NCI-H1417 (cell line): ENCODE data around the gene IZUMO1R.
"Not testable (repeated sequence)": the region's sequence is repeated elsewhere in the genome, so short reads cannot be mapped to it uniquely, and the experiment has no call there.

ENCODE experiments used
- DNase-seq, 3 experiments: peaks; one replicate each; lab custom pipeline; 2025; lab: John Stamatoyannopoulos, UW

Gene IZUMO1R

DNA sequence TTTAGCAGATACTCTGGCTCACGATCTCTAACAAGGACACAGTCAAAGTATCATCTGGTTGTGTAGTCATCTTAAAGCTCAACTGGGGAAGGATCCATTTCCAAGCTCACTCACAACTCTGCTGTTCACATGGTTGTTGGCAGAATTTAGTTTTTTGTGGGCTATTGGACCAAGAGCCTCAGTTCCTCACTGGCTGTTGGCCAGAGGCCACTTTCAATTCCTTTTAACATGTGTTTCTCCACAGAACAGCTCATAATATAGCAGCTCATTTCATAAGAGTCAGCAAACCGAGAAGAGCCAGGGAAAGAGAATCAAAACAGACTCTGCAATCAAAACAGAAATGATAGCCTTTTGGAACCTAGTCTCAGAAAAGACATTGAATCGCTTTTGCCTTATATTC lies 22.6 kb downstream of the IZUMO1R start:
- no peak for DNase-seq

DNA sequence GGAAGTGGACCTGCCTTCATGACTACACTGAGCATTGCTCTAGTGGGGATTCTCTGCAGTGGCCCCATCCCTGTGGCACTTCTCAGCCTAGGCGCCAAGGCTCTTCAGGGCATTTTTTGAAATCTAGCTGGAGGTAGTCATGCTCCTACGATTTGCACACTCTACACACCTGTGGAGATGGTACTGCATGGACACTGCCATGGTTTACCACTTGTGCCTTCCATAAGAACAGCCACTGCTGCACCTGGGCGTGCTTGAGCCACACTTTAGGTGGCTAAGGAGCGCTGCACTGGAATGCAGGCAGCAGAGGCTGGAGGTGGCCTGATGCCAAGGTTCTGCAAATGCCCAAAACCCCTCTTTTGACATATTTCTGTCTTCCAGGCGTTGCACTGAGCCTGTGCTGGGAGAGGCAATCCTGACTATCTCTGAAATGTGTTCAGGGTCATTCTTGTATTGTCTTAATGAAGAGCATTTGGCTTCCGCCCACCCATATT lies 24.3 kb downstream of the IZUMO1R start:
- no peak for DNase-seq

DNA sequence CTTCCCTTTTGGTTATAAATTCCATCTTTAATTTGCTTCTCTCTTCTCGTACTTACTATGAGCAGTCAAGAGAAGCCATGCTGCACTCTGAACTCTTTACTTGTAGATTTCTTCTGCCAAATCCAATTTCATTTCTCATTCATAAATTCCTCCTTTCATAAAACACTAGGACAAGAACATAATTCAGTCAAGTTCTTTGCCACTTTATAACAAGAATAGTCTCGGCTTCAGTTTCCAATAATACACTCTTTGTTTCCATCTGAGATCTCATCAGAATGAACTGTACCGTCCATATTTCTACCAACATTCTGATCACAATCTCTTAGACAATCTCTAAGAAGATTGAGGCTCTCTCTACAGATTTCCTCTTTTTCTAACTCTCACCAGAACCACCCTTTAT lies 25.1 kb downstream of the IZUMO1R start:
- no peak for DNase-seq

DNA sequence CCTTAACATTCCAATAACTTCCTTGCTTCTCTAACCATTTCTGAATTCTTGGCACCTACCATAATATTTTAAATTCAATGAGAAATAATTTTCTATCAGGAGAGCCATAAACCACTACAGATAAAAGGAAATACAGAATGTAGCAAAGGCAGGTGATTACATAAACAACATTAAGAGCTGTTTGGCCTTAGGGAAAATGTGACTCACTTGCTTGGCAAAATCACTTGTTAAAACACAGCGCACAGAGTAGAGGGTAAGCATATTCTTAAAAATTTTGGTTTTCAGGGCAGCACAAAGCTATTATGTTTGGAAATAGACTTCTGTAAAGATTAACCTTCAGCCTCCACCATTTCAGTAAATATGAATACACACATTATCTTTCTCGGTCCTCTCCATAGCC lies 26.4 kb downstream of the IZUMO1R start:
- DNase-seq: peak in 1 of 3 experiments; percentile 32

DNA sequence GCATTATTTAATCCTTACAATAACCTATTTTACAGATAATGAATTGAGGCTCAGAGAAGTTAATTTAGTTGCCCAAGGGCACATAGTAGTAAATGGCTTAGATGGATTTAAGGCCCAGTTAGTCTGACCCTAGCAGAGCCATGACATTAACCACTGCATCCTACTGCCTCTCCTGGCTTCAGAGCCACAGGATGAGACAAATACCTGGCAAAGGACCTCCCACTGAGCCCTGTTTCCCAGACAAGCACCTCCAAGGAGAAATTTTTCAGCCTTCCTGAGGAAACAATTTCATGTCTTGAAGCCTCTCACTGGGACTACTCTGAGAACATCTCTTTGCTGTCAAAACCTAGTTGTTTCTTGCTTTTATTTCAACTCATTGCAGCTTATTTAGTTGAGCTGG lies 28.4 kb downstream of the IZUMO1R start:
- no peak for DNase-seq

DNA sequence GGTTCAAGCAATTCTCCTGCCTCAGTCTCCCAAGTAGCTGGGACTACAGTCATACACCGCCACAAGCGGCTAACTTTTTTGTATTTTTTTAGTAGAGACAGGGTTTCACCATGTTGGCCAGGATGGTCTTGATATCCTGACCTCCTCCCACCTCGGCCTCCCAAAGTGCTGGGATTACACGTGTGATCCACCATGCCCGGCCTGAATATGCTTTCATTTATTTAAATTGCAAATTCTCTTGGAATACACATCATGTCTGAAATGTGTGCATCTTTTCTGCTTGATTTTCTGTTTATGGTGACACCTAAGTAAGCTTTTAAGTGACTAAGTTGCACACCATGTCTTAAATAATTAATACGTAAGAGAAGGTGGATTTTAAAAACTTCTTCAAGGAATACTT lies 31.7 kb downstream of the IZUMO1R start:
- no peak for DNase-seq

DNA sequence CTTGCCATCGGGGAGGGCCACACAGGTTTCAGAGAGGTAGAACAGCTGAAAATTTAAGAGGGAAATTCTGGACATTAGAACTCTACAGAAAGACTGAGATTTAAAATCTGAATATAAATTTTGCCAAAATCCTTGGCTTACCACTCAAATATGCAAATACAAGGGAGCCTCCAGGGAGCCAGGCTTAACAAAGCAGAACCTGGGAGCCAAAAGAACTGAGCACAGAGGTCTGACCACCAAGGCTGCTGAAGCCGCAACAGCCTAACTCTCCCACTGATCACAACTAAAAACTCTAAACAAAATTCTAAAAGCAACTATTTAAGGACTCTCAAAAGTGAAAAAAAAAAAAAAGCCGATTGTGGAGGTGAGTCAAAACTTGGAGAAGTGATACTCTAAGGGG lies 34.3 kb downstream of the IZUMO1R start:
- no peak for DNase-seq

DNA sequence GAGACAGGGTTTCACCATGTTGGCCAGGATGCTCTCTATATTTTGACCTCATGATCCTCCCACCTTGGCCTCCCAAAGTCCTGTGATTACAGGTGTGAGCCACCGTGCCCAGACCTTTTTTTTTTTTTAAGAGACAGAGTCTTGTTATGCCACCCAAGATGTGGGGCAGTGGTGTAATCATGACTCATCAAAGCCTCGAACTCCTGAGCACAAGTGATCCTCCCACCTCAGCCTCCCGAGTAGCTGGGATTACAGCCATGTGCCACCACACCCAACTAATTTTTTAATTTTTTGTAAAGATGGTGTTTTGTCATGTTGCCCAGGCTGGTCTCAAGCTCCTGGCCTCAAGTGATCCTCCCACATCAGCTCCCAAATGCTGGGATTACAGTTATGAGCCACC lies 37.9 kb downstream of the IZUMO1R start:
- DNase-seq: no peak

DNA sequence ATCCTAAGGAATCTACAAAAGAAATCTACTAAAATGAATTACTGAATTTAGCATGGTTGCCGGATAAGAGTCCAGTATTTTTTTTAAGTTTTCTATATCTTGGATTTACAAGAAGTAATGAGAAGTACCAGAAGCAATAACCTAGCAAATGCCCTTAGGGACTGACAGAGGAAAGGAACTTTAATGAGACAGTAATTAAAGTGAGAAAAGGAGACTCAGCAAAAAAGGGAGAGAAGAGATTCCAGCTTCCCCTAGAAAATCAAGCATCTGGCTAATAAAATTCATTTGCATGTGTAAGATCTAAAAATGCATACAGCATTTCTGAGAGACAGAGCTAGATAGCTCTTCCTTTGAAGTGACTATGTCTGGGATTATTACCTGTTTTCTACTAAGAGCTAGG lies 39.1 kb downstream of the IZUMO1R start:
- no peak for DNase-seq

DNA sequence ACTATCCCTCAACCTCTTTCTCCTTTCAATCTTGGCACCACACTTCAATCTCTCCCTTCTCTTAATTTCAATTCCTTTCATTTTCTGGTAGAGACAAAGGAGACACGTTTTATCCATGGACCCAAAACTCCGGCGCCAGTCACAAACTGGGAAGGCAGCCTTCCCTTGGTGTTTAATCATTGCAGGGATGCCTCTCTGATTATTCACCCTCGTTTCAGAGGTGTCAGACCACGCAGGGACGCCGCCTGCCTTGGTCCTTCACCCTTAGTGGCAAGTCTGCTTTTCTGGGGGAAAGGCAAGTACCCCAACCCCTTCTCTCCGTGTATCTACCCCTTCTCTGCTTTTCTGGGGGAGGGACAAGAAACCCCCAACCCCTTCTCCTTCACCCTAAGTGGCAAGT lies 41.9 kb downstream of the IZUMO1R start:
- not testable (repeated sequence) for DNase-seq

DNA sequence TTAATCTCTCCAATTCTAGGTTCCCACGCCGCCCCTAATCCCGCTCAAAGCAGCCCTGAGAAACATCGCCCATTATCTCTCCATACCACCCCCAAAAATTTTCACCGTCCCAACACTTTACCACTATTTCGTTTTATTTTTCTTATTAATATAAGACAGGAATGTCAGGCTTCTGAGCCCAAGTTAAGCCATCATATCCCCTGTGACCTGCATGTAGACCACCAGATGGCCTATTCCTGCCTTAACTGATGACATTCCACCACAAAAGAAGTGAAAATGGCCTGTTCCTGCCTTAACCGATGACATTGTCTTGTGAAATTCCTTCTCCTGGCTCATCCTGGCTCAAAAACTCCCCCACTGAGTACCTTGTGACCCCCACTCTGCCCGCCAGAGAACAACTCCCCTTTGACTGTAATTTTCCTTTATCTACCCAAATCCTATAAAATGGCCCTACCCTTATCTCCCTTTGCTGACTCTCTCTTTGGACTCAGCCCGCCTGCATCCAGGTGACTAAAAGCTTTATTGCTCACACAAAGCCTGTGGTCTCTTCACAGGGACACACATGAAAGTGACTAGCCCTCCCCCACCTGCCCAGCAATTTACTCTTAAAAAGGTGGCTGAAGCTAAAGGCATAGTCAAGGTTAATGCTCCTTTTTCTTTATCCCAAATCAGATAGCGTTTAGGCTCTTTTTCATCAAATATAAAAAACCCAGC lies 46.6 kb downstream of the IZUMO1R start:
- not testable (repeated sequence) for DNase-seq
